Measurements from ENCODE around the gene RAB27B. TPM values are rescaled to one million over a fixed set of nuclear protein-coding genes. Genes with fewer than 3 reads are reported as not detected.

RAB27B gene
- total and polyA plus RNA-seq, 2 donors (not counting 1 experiment from before 2014, with no cell fraction given): 0.01 to 0.07 TPM

DNA sequence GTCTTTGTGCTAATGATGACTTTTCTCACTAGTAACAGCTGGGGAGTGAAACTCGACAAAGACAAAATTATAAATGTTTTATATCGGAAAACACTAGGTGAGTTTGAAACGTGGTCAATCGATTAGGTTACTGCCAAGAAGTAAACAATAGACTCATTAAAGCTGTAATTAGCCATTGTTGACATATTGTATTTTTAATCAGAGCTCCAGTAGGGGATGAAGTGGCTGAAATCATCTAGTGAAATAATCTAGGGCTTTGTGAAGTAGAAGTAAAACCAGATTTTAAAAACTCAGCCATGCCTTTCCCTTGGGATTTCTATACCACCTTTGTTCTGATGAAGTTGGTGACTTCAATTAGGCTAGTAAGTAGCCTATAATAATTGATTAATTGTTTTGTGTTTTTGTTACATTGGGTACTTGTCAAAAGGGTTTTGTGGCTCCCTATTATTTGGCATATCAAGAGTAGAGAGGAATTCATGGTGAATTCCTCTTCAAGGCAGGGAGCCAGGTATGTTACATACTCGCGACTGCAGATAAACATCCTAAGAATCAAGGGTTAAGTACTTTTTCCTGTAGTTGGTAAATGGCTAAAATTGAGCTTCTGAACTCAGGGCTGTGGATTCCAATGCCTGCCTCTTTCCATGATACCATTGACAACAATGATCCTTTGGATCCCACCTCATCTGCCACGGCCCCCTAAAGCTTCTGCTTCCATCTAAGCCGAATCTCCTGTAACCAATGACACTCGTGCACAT is 31.6 kb downstream of the RAB27B start:
- Histone ChIP-seq H3K4me3 (ENCODE audit: control extremely low read depth in 1 of 5, extremely low read depth in 1 of 5, insufficient read depth in 1 of 5, low read depth in 2 of 5, low read length in 4 of 5) (no peak overlapping the region), H4K20me1 (ENCODE audit: control insufficient read depth, insufficient read depth, low read length, poor library complexity, severe bottlenecking) (no peaks in the 10 kb centered on the region), H3K4me2 (replicated peaks; ENCODE audit: low read depth, low read length, poor library complexity, severe bottlenecking) (no peak overlapping the region), H3K79me2 (ENCODE audit: control insufficient read depth, insufficient read depth, low read length) (no peaks in the 10 kb centered on the region), H3K9ac (ENCODE audit: low read length) (no peak overlapping the region), H3K36me3 (replicated peaks in 1 of 2; ENCODE audit: control extremely low read depth in 1 of 2, control insufficient read depth in 1 of 2, extremely low read depth in 1 of 2, insufficient read depth in 2 of 2, low read length in 1 of 2) (no peaks in the 10 kb centered on the region), H3K27me3 (replicated peaks in 1 of 4; ENCODE audit: control extremely low read depth in 1 of 4, control insufficient read depth in 3 of 4, insufficient read depth in 4 of 4, low read length in 3 of 4) (no peaks in the 10 kb centered on the region), H2AFZ (ENCODE audit: insufficient read depth, low read depth, low read length, poor library complexity, severe bottlenecking) (no peak overlapping the region), H3K4me1 (ENCODE audit: control insufficient read depth in 2 of 2, insufficient read depth in 2 of 2, low read length in 2 of 2) (no peaks in the 10 kb centered on the region), H3K9me3 (ENCODE audit: control extremely low read depth in 1 of 3, control insufficient read depth in 2 of 3, insufficient read depth in 1 of 3, low read length in 2 of 3) (no peaks in the 10 kb centered on the region), H3K27ac (ENCODE audit: low read length in 2 of 2) (no peak overlapping the region)
- ChIA-PET CTCF (interaction anchor here (1.2 kb wide), 1 partner anchor 12 kb away, joined by 3 read pairs; no protein-coding TSS in a partner anchor), POLR2A (no interaction called here)
- intact Hi-C loops (cut with micrococcal nuclease): no loop called here
- Mint-ChIP-seq H3K27me3 (peaks cover 7% of the 10 kb centered on the region), H3K9me3 (ENCODE audit: insufficient read depth) (no peaks in the 10 kb centered on the region), H3K4me3 (no peak overlapping the region), H3K4me1 (no peaks in the 10 kb centered on the region), H3K27ac (no peak overlapping the region)
- no peak for ATAC-seq (ENCODE audit: low read depth)
- TF ChIP-seq, protein P1, sequence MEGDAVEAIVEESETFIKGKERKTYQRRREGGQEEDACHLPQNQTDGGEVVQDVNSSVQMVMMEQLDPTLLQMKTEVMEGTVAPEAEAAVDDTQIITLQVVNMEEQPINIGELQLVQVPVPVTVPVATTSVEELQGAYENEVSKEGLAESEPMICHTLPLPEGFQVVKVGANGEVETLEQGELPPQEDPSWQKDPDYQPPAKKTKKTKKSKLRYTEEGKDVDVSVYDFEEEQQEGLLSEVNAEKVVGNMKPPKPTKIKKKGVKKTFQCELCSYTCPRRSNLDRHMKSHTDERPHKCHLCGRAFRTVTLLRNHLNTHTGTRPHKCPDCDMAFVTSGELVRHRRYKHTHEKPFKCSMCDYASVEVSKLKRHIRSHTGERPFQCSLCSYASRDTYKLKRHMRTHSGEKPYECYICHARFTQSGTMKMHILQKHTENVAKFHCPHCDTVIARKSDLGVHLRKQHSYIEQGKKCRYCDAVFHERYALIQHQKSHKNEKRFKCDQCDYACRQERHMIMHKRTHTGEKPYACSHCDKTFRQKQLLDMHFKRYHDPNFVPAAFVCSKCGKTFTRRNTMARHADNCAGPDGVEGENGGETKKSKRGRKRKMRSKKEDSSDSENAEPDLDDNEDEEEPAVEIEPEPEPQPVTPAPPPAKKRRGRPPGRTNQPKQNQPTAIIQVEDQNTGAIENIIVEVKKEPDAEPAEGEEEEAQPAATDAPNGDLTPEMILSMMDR (IDR thresholded peaks at IDR 0.05): no peak
- TF ChIP-seq EZH2 (IDR thresholded peaks at IDR 0.05; ENCODE audit: borderline replicate concordance, insufficient read depth, low read depth, low read length, poor library complexity, severe bottlenecking): no peak
- DNase-seq: no peak
- WGBS (ENCODE audit: insufficient coverage): 94% methylated on average over 6 of the region's 9 CpGs

DNA sequence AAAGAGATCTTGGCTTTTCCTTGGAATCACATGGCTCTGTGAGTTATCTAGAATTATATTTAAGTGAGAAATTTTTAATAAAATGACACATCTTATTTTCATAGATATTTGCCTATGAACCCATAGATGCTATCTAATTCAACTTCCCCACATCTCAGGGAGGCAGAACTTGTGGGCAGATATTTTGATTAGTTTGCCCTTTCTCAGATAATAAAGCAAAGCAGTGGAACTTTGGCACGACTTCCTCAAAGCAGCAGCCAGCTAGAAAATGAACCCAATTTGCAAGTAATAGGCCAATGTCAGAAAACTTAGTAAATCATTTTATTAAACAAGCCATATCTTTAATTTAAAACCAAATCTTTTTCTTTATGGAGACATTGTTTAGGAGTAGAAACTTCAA is 32.7 kb downstream of the RAB27B start:
- CTCF ChIA-PET: no interaction called here
- Mint-ChIP-seq H3K27ac (no peak overlapping the region), H3K4me3 (no peak overlapping the region), H3K27me3 (peaks cover 5% of the 10 kb centered on the region), H3K4me1 (no peaks in the 10 kb centered on the region), H3K9me3 (ENCODE audit: insufficient read depth) (no peaks in the 10 kb centered on the region)
- no peak overlapping the region for H3K9ac ChIP-seq (ENCODE audit: low read length)
- intact Hi-C loops (cut with micrococcal nuclease): no loop called here
- no peak overlapping the region for H3K4me2 ChIP-seq (replicated peaks; ENCODE audit: low read depth, low read length, poor library complexity, severe bottlenecking)
- ATAC-seq (ENCODE audit: low read depth) (no peak), DNase-seq (no peak)
- POLR2A ChIA-PET: no interaction called here
- H4K20me1 ChIP-seq (ENCODE audit: control insufficient read depth, insufficient read depth, low read length, poor library complexity, severe bottlenecking): no peaks in the 10 kb centered on the region
- H2AFZ ChIP-seq (ENCODE audit: insufficient read depth, low read depth, low read length, poor library complexity, severe bottlenecking): no peak overlapping the region
- no peak overlapping the region for H3K4me3 ChIP-seq (ENCODE audit: control extremely low read depth in 1 of 5, extremely low read depth in 1 of 5, insufficient read depth in 1 of 5, low read depth in 2 of 5, low read length in 4 of 5)
- H3K36me3 ChIP-seq (replicated peaks in 1 of 2; ENCODE audit: control extremely low read depth in 1 of 2, control insufficient read depth in 1 of 2, extremely low read depth in 1 of 2, insufficient read depth in 2 of 2, low read length in 1 of 2): no peaks in the 10 kb centered on the region
- H3K9me3 ChIP-seq (ENCODE audit: control extremely low read depth in 1 of 3, control insufficient read depth in 2 of 3, insufficient read depth in 1 of 3, low read length in 2 of 3): no peaks in the 10 kb centered on the region
- no peak for TF ChIP-seq EZH2 (IDR thresholded peaks at IDR 0.05; ENCODE audit: borderline replicate concordance, insufficient read depth, low read depth, low read length, poor library complexity, severe bottlenecking)
- TF ChIP-seq, protein P1 (IDR thresholded peaks at IDR 0.05): no peak
- no peak overlapping the region for H3K27ac ChIP-seq (ENCODE audit: low read length in 2 of 2)
- H3K79me2 ChIP-seq (ENCODE audit: control insufficient read depth, insufficient read depth, low read length): no peaks in the 10 kb centered on the region
- no peaks in the 10 kb centered on the region for H3K4me1 ChIP-seq (ENCODE audit: control insufficient read depth in 2 of 2, insufficient read depth in 2 of 2, low read length in 2 of 2)
- no CpG with 5 or more reads among the region's 1 CpG for WGBS (ENCODE audit: insufficient coverage)
- no peaks in the 10 kb centered on the region for H3K27me3 ChIP-seq (replicated peaks in 1 of 4; ENCODE audit: control extremely low read depth in 1 of 4, control insufficient read depth in 3 of 4, insufficient read depth in 4 of 4, low read length in 3 of 4)
